MM.1S (cell line): Measurements from ENCODE around the gene CRADD.

ENCODE experiments used
- EZH2 ChIP-seq: fragments of 300-600 bp; sonication (generic); optimal IDR thresholded peaks from 2 replicates; pipeline ENCODE3; 2017; ENCODE audit warnings: low read depth, mild to moderate bottlenecking, antibody characterized with exemption, low read length, mixed read lengths
- TF ChIP-seq, protein P1 (sequence below): fragments of 300-600 bp; sonication (generic); IDR thresholded peaks from 2 replicates; pipeline ENCODE4 v1.5.1; 2016; ENCODE audit warnings: antibody characterized with exemption, low read length, mixed read lengths

DNA sequence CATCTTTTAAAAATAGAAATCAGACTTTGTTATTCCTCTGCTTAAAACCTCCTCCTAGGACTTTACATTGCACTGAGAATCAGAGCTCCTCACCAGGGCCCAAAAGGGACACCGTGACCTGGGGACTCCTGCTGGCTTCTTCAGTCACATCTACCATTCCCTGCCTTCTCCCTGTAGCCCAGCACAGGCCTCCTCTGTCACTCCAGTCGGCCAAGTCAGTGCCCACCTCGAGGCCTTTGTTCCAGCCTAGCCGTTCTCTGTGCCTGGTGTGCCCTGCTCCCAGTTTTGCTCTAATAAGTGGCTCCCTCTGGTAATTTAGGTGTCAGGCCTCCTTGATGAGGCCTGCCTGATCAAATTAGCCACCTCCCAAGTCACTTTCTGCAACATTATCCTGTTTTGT lies 27.4 kb downstream of the CRADD start:
- TF ChIP-seq, protein P1, sequence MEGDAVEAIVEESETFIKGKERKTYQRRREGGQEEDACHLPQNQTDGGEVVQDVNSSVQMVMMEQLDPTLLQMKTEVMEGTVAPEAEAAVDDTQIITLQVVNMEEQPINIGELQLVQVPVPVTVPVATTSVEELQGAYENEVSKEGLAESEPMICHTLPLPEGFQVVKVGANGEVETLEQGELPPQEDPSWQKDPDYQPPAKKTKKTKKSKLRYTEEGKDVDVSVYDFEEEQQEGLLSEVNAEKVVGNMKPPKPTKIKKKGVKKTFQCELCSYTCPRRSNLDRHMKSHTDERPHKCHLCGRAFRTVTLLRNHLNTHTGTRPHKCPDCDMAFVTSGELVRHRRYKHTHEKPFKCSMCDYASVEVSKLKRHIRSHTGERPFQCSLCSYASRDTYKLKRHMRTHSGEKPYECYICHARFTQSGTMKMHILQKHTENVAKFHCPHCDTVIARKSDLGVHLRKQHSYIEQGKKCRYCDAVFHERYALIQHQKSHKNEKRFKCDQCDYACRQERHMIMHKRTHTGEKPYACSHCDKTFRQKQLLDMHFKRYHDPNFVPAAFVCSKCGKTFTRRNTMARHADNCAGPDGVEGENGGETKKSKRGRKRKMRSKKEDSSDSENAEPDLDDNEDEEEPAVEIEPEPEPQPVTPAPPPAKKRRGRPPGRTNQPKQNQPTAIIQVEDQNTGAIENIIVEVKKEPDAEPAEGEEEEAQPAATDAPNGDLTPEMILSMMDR = no peak
- TF ChIP-seq EZH2 = no peak
